GM12892 (cell line): Measurements from ENCODE around the gene C1QTNF7.

Source experiments
- POLR2A ChIP-seq: IDR thresholded peaks from 2 replicates; pipeline ENCODE4 v1.6.1; 2011; ENCODE audit warnings: low read depth, low read length, control low read depth
- POLR2AphosphoS5 ChIP-seq: IDR thresholded peaks from 2 replicates; pipeline ENCODE4 v1.6.1; 2011; ENCODE audit warnings: low read depth, low read length, control low read depth
- TAF1 ChIP-seq: IDR thresholded peaks from 2 replicates; pipeline ENCODE4 v1.6.1; 2011; ENCODE audit warnings: low read depth, mild to moderate bottlenecking, control low read depth, low read length, borderline replicate concordance

GRCh38 chr4:15395311-15395710 lies 32.5 kb upstream of the C1QTNF7 start:
- TF ChIP-seq POLR2A (no peak), TAF1 (no peak), POLR2AphosphoS5 (no peak)
